Umbilical cord (tissue), 2 donors: ENCODE measurements around the gene GLTP. TPM values are rescaled to one million over a fixed set of nuclear protein-coding genes. Genes with fewer than 3 reads are reported as not detected.

Source experiments
- DNase-seq: peaks from one replicate; pipeline ENCODE4 v3.0.0-alpha.2; 2015; ENCODE audit warnings: low spot score
- total RNA-seq: library from RNA; depleted of rRNA; stranded (reverse); fragments of >200 nt; gene quantifications from one replicate; pipeline ENCODE4 v1.2.3, GENCODE V29; 2014; ENCODE audit warnings: low replicate concordance; ENCODE audit not compliant: insufficient read depth

GLTP gene
- total RNA-seq, 1 donor from 2014 or later, result 30.6 TPM

GRCh38 chr12:109822951-109823411, 57.4 kb downstream of the GLTP start:
- no peak for DNase-seq

DNA sequence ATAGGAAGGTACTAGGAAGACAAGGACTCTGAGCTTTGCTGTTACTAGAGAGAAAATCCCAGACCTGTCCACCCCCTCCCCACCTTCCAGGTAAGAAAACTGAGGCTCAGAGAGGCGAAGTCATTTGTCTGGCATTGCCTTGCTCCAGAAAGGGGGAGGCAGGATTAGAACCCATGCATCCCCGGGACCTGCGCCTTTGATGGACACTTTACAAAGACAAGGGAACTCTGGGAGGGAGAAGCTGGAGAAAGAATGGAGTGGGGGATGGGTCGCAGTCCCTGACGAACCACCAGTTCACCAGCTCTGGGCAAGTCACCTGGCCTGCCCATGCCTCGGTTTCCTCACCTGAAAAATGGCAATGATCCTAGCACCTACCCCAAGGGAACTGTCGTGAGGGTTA, 57.9 kb downstream of the GLTP start:
- DNase-seq, result no peak

- no peak for DNase-seq
Observed at GRCh38 chr12:109821968-109822367, 58.4 kb downstream of the GLTP start.

DNA sequence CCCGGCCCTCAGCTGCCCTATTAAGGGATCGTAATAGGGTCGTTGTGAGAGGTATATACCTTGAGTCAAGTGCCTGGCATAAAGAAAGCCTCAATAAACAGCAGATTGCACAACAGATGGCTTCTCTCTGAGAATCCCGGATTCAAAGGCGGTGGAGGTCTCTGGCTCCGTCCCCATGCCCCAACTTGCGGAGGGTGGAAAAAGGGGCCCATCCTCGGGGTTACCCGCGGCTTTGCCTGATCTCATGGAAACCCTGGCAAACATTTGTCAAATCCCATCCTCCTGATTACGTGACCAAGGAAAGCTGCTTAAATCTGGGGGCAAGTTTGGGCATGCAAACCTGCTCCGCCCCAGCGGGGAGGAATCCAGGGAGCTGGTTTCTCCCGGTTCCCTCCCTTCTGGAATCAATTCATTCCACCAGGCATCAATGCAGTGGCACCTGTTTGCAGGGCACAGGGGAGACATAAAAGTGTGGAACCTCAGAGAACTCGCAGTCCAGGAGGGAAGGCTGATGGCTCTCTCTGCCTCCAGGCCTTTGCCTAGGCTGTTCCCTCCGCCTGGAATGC, 59.4 kb downstream of the GLTP start:
- DNase-seq, result peak; percentile 33

DNA sequence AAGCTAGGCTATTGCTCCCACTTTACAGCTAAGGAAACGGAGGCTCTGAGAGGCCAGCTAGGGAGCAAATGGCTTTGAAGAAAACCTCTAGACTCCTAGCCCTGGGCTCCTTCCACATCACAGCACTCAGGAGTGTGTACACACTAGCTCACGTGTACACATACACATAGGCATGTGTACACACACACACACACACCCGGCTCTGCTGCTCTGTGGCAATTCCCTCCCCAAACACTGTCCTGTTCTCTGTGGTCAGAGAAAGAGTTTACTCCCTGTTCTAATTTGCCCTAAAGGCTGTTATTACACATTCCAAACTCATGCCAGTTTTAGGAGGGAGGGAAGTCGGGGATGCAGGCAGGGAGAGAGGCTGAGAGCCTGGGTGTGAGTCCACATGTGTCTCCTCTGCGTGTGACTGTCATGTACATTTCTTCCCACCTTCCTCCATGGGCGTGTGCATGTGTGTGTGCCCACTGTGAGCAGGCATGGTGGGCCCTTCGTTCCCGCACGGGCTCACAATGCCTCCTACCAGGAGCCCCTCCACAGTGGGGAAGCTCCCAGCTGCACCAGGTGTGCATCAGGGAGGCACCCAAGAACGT, 61.3 kb downstream of the GLTP start:
- DNase-seq, result no peak

- no peak for DNase-seq
Observed at GRCh38 chr12:109818253-109818652, 62.1 kb downstream of the GLTP start.

DNA sequence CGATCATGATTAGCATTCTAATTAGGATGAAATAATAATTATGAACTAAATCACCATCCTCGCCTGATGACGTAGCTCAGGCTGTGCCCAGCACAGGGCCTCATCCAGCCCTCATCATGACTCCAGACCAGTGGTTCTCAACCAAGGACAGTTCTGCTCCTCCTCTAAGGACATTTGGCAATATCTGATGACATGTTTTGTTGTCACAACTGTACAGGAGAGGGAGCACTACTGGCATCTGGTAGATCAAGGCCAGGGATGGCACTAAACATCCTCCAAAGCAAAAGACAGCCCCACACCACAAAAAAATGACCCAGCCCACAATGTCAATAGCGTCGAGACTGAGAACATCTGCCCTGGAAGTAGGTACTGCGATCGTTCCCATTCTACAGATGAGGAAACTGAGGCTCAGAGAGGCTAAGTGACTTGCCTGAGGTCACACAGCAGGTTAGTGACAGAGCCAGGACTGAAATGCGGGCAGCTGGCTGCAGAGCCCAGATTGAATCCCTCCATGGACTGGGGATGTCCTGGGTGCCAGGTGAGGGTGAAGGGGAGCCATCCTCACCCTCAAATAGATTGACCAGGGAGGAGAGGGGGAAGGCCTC, 62.6 kb downstream of the GLTP start:
- DNase-seq, result no peak

DNA sequence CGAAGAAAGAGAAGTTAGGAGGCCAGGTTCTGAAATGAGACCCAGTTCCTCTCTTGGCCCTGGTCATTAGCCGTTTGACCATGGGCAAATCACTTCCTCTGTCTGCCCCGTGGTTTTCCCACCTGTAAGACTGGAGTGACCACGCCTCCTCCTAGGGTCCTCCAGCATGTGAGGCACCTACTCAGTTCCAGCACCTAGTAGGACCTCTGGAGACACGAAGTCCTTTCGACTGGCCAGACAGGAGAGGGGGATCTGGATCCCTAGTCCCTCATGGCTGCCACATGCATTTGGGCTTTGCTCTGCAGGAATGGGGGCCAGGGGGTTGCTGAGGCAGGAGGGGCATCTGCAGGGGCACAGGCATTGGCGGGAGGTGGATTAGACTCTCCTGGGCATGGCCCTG, 63.5 kb downstream of the GLTP start:
- DNase-seq, result no peak

DNA sequence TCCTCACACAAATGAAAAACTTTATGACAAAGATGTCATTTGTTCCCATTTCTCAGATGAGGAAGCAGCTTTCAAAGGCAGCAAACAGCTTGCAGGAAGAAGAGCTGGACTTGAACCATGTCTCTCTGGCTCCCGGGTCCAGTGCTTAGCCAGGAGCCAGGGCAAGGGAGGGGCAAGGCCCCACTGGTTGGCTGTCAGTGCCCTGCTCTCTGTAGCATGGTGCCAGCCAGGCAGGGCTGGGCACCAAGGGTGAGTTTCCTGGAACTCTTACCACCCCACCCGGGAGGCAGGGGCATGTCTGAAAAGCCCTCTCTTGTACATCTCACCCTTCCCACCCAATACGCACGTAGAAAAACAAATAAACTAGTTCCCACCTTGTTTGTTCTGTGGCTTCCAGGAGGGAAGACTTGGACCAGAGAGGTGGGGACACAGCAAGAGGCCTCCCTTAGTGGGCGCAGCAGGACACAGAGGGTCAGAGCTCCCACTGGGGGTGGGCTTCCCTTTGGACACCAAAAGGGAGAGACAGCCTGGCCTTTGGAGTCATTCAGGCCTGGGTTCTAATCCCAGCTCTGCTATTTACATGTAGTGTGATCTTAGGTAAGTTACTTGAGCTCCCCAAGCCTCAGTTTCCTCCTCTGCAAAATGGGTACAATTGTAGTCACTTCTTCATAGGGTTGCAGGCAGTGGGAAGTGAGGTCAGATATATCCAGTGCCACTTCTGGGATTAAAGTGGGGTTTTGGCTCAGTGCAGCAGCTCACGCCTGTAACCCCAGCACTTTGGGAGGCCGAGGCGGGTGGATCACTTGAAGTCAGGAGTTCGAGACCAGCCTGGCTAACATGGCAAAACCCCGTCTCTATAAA, 64.4 kb downstream of the GLTP start:
- no peak for DNase-seq

DNA sequence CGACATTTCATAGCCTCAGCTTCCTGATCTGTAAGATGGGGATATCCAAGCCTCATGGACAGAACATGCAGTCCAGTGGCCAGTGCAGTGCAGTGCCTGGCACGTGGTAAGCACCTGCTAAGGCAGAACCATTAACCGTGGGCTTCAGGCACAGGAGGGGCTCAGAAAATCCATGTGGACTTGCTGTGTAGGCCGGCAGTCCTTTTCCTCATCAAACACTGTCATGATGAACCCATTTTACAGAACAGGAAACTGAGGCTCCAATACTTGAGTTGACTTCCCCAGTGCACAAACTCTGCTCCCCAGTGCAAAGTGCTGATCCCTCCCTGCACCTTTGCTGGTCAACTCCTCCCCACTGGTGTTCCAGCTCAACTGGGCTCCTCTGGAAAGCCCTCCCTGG, 65.1 kb downstream of the GLTP start:
- no peak for DNase-seq

DNA sequence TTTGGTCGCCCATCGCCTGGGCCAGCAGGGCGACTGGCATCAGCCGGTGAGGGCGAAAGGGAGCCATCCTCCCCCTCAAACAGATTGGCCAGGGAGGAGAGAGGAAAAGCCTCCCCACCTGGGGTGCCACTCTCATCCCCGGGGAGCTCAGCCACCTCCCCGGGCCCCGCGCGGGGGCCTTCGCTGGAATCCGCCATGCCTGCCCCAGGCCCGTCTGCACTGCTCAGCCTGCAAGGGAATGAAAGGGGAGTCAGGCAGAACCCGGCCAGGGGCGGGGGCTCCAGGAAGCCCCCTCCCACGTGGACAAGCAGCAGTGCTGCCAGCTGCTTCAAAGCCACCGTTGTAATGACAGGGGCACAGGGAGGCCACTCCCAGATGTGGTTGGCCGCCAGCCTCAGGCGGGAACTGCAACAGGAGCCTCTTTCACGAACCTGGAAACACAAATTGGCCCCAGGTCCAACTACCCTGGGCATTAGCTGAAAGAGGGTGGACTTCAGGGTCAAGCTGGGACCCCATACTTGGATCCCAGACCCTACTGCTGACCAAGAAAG, 65.7 kb downstream of the GLTP start:
- DNase-seq, result no peak

- DNase-seq, result no peak
Observed at GRCh38 chr12:109813810-109814416, 66.4 kb downstream of the GLTP start.

GRCh38 chr12:109811624-109811995, 68.7 kb downstream of the GLTP start:
- DNase-seq, result no peak

DNA sequence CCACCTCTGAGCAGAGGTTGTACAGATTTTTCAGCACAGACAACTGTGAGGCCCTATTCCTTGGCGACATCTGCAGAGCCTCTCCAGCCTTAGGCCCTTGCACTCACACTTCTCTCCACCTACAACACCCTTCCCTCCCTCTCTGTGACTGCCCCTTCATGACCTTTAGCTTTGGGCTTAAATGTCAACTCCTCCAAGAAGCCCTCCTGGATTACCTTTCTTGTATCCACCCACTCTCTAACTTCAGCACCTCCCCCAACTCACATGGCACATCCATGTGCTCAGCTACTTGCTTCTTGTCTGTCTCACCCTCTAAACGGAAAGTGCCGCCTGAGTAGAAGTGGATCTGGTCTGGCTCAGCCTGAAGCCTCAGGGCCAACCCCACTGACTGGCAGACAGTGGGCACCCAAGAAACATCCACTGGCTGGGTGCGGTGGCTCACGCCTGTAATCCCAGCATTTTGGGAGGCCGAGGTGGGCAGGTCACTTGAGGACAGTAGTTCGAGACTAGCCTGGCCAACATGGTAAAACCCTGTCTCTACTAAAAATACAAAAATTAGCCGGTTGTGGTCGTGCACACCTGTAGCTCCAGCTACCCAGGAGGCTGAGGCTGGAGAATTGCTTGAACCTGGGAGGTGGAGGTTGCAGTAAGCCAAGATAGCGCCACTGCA, 69.3 kb downstream of the GLTP start:
- DNase-seq, result no peak

- no peak for DNase-seq
Observed at GRCh38 chr12:109808876-109809646, 71.3 kb downstream of the GLTP start.

- no peak for DNase-seq
Observed at GRCh38 chr12:109807954-109808643, 72.2 kb downstream of the GLTP start.

- DNase-seq, result peak; percentile 33
Observed at GRCh38 chr12:109804820-109805761, 75.2 kb downstream of the GLTP start.

GRCh38 chr12:109803678-109804077, 76.7 kb downstream of the GLTP start:
- DNase-seq, result no peak

DNA sequence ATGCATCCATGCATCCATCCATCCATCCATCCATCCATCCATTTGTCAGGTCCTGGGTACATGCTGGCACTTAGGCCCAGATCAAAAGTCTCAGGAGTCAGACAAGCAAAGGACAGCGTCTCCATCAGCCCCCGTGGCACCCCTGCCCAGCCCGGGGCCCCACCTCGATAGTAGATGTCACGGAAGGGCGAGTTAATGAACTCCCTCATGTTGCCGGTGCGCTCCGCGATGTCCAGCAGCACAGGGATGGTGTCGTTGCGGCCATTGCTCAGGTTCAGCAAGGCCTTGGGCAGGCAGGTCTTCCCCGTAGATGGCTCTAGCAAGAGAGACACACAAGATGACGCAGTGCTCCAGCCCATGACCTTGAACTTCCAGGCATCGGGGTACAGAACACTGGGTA, 77.5 kb downstream of the GLTP start:
- DNase-seq, result no peak
